ENCODE results near the gene OXSR1.
"Not testable (repeated sequence)": the region's sequence is repeated elsewhere in the genome, so short reads cannot be mapped to it uniquely, and the experiment has no call there.

The OXSR1 gene

DNA sequence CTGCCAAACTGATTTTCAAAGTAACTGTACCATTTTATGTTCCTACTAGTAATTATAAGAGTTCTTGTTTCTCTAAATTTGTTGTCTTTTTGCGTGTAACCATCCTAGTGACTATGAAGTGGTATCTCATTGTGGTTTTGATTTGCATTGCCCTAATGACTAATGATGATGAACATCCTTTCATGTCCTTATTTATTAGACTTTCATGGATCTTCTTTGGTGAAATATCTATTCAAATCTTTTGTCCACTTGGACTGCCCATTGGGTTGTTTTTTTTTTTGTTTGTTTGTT lies 3.6 kb downstream of the OXSR1 start:
- TF ChIP-seq, protein P1, sequence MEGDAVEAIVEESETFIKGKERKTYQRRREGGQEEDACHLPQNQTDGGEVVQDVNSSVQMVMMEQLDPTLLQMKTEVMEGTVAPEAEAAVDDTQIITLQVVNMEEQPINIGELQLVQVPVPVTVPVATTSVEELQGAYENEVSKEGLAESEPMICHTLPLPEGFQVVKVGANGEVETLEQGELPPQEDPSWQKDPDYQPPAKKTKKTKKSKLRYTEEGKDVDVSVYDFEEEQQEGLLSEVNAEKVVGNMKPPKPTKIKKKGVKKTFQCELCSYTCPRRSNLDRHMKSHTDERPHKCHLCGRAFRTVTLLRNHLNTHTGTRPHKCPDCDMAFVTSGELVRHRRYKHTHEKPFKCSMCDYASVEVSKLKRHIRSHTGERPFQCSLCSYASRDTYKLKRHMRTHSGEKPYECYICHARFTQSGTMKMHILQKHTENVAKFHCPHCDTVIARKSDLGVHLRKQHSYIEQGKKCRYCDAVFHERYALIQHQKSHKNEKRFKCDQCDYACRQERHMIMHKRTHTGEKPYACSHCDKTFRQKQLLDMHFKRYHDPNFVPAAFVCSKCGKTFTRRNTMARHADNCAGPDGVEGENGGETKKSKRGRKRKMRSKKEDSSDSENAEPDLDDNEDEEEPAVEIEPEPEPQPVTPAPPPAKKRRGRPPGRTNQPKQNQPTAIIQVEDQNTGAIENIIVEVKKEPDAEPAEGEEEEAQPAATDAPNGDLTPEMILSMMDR (conservative IDR thresholded peaks at IDR 0.05; ENCODE audit: low read depth, low read length): no peak
- no peak overlapping the region for H3K4me3 ChIP-seq (ENCODE audit: low read depth, low read length)
- no peak for DNase-seq (ENCODE audit: low read depth)

DNA sequence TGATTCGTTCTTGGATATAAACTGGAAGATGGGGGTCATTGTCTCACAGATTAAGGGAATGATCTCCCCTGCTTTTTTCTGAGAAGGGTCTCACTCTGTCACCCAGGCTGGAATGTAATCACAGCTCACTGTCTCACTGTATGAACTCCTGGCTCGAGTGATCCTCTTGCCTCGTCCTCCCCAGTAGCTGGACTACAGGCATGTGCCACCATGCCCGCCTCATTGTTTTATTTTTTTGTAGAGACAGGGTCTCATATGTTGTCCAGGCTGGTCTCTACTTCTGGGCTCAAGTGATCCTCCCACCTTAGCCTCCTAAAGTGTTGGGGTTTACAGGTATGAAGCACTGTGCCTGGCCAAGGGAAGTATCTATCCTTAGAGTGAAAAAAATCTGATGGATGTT lies 5.4 kb downstream of the OXSR1 start:
- TF ChIP-seq, protein P1 (conservative IDR thresholded peaks at IDR 0.05; ENCODE audit: low read depth, low read length): no peak
- no peak for DNase-seq (ENCODE audit: low read depth)
- no peak overlapping the region for H3K4me3 ChIP-seq (ENCODE audit: low read depth, low read length)

DNA sequence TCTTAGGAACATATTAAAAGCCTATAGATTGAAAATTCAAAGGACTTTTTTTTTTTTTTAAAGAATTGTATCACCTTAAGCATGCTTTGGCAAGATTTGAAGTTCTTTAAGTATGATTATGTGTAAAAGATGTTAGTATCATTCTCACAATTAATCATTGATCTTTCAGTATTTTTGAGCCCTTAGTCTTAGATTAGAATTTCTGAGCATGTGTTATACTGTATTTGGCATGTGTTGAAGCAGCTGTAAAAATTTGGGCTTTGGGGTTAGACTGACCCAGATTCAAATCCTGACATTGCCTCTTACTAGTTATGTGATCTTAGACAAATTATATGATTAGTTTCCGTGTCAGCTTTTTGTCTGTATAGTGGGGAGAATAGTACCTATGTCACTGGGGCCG lies 6.3 kb downstream of the OXSR1 start:
- H3K4me3 ChIP-seq (ENCODE audit: low read depth, low read length): no peak overlapping the region
- TF ChIP-seq, protein P1 (conservative IDR thresholded peaks at IDR 0.05; ENCODE audit: low read depth, low read length): no peak

DNA sequence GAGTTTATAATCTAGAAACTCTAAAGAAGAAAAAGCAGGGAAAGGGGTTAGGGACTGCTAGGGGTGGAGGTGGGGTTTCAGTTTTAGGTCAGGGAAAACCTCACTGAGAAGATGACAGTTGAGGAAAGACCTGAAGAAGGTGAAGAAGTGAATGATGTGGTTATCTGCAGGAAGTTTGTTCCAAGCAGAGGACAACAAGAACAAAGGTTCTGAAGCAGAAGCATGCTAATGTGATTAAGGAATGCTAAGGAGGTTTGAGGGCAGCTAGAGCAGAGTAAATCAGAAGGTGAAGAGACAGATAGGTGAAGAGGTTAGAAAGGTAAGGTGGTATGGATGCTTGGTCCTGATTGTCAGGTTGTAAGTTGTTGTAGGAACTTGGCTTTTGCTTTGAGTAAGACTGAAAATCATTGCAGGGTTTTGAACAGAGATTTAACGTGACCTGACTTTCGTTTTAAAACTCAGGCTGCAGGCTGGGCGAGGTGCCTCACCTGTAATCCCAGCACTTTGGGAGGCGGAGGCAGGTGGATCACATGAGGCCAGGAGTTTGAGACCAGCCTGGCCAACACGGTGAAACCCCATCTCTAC lies 8.6 kb downstream of the OXSR1 start:
- TF ChIP-seq, protein P1 (conservative IDR thresholded peaks at IDR 0.05; ENCODE audit: low read depth, low read length): no peak
- no peak overlapping the region for H3K4me3 ChIP-seq (ENCODE audit: low read depth, low read length)
- DNase-seq (ENCODE audit: low read depth): no peak

More for the DNA sequence above, 6.3 kb downstream of the OXSR1 start:
- no peak for DNase-seq (ENCODE audit: low read depth)

DNA sequence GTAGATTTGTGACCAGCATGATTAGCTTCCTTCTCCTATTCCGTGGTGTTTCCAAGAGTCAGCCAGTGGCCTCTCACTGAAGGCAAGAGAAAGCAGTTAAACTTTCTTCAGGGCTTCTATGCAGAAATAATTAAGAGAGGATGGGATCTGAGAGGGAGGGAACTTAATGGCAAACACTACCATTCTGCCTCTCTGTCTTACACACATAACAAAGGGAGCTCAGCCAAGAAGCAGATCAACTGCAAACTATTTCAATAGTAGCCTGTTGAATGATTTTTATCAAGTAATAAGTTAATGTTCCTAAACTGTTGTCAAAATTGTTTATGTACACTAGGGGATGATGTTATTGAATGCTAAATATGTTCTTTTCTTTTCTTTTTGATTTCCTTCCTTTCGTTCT lies 11.8 kb downstream of the OXSR1 start:
- no peak overlapping the region for H3K4me3 ChIP-seq (ENCODE audit: low read depth, low read length)
- TF ChIP-seq, protein P1 (conservative IDR thresholded peaks at IDR 0.05; ENCODE audit: low read depth, low read length): no peak
- DNase-seq (ENCODE audit: low read depth): no peak

DNA sequence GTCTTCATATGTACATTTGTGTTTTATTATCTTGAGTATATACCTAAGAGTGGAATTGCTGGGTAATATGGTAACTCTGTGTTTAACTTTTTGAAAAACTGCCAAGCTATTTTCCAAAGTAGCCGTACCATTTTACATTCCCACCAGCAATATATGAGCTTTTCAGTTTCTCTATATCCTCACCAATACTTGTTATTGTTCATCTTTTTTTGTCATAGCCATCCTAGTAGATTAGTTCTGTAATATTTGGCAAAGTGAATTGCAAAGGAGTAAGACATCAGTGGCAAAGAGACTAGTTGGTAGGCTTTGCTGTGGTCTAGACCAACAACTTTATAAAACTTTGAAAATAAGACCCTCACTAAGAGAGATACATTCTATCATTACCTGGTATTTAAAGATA lies 21.4 kb downstream of the OXSR1 start:
- TF ChIP-seq, protein P1 (conservative IDR thresholded peaks at IDR 0.05; ENCODE audit: low read depth, low read length): no peak
- no peak for DNase-seq (ENCODE audit: low read depth)
- H3K4me3 ChIP-seq (ENCODE audit: low read depth, low read length): no peak overlapping the region

DNA sequence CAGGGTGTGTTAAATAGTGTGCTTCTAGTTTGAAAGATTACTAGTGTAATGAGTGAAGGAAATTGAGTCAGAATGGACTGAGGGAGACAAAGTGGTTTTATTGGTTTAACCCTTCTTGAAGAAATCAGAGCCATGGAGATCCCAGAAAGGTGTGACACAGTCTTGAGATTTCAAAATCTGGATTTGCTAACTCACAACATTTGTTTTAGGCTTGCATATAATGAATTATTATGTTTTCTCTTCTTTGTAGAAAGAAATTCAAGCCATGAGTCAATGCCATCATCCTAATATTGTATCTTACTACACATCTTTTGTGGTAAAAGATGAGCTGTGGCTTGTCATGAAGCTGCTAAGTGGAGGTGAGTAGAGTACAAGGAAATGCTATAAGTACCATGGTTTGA lies 25.1 kb downstream of the OXSR1 start:
- TF ChIP-seq, protein P1 (conservative IDR thresholded peaks at IDR 0.05; ENCODE audit: low read depth, low read length): no peak
- no peak for DNase-seq (ENCODE audit: low read depth)
- no peak overlapping the region for H3K4me3 ChIP-seq (ENCODE audit: low read depth, low read length)

DNA sequence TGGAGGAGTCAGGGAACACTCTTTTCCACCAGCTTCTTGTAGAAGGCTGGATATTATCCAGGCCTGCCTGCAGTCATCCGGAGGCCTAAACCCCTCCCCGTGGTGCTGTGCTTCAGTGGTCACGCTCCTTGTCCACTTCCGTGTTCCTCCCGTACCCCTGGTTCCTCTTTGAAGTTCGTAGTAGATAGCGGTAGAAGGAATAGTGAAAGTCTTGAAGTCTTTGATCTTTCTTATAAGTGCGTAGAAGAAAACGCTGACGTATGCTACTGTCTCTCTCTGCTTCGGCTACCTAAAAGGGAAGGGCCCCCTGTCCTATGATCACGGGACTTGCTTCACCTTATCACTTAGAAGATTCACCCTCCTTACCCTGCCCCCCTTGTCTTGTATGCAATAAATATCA lies 37.6 kb downstream of the OXSR1 start:
- not testable (repeated sequence) for H3K4me3 ChIP-seq (ENCODE audit: low read depth, low read length); DNase-seq (ENCODE audit: low read depth)

All from choroid plexus epithelial cell (primary cell).